ENCODE data around the gene ELFN2.

- TF ChIP-seq CTCF (IDR thresholded peaks at IDR 0.05): no peak
- TF ChIP-seq ZFX (IDR thresholded peaks at IDR 0.05; ENCODE audit: borderline replicate concordance): no peak
Observed at GRCh38 chr22:37320726-37321677, 106.3 kb downstream of the ELFN2 start.
